CD14-positive monocyte (primary cell): ENCODE data around the gene RPS21. TPM values are rescaled to one million over a fixed set of nuclear protein-coding genes. Genes with fewer than 3 reads are reported as not detected.

Source experiments
- DNase-seq, 3 donors: peaks; one replicate each; pipeline ENCODE4 v3.0.0-alpha.2; 2011 to 2022
- H2AFZ ChIP-seq: 2 replicates; pipeline ENCODE4 v1.6.0; 2012; ENCODE audit warnings: mild to moderate bottlenecking, low read depth, low read length, inconsistent platforms; ENCODE audit not compliant: insufficient read depth, poor library complexity, severe bottlenecking
- H3K27ac ChIP-seq, 2 donors: 1 replicate in 1 of 2; 2 replicates in 1 of 2; pipeline ENCODE4 v1.5.1; 2012 to 2013; ENCODE audit warnings: low read length in 2 of 2, control low read depth in 1 of 2, inconsistent platforms in 1 of 2, low read depth in 1 of 2, mild to moderate bottlenecking in 1 of 2
- H3K27me3 ChIP-seq, 2 donors: one replicate each; pipeline versions ENCODE4 v1.6.0 to v1.6.1; 2011 to 2013; ENCODE audit warnings: low read length in 2 of 2; ENCODE audit not compliant: control insufficient read depth in 2 of 2, insufficient read depth in 2 of 2
- H3K36me3 ChIP-seq, 2 donors: replicated peaks in 1 of 2; 1 replicate in 1 of 2; 2 replicates in 1 of 2; pipeline versions ENCODE4 v1.5.1 to v1.6.1; 2012 to 2013; ENCODE audit warnings: low read length in 2 of 2, control low read depth in 1 of 2, inconsistent platforms in 1 of 2, mild to moderate bottlenecking in 1 of 2; ENCODE audit not compliant: insufficient read depth in 2 of 2, control insufficient read depth in 1 of 2
- H3K4me1 ChIP-seq, 2 donors: 1 replicate in 1 of 2; 2 replicates in 1 of 2; pipeline versions ENCODE4 v1.5.1 to v1.6.1; 2012 to 2013; ENCODE audit warnings: low read length in 2 of 2, control low read depth in 1 of 2, inconsistent platforms in 1 of 2, mild to moderate bottlenecking in 1 of 2, moderate library complexity in 1 of 2; ENCODE audit not compliant: insufficient read depth in 2 of 2, control insufficient read depth in 1 of 2
- H3K4me2 ChIP-seq: replicated peaks from 2 replicates; pipeline ENCODE3; 2012; ENCODE audit warnings: low read length, moderate library complexity, mild to moderate bottlenecking; ENCODE audit not compliant: poor library complexity, severe bottlenecking; ENCODE audit errors: extremely low read depth
- H3K4me3 ChIP-seq, 3 experiments: fragments of 200-600 bp in 1 of 3; sonication (generic) in 1 of 3; replicated peaks in 1 of 3; 1 replicate in 2 of 3; 2 replicates in 1 of 3; pipeline ENCODE4 v1.5.1; 2011 to 2013; ENCODE audit warnings: low read length in 3 of 3, mild to moderate bottlenecking in 3 of 3, control low read depth in 2 of 3, low read depth in 2 of 3, inconsistent platforms in 1 of 3, moderate library complexity in 1 of 3
- H3K79me2 ChIP-seq: 2 replicates; pipeline ENCODE4 v1.6.0; 2012; ENCODE audit warnings: mild to moderate bottlenecking, control low read depth, inconsistent platforms, low read length, moderate library complexity; ENCODE audit not compliant: insufficient read depth
- H3K9ac ChIP-seq: 2 replicates; pipeline ENCODE4 v1.6.0; 2017; ENCODE audit warnings: low read length, mild to moderate bottlenecking; ENCODE audit not compliant: insufficient read depth, poor library complexity, severe bottlenecking
- H3K9me3 ChIP-seq, 2 donors: replicated peaks in 1 of 2; 1 replicate in 1 of 2; 2 replicates in 1 of 2; pipeline versions ENCODE4 v1.5.1 to v1.6.1; 2012 to 2013; ENCODE audit warnings: low read length in 2 of 2, control low read depth in 1 of 2; ENCODE audit not compliant: control insufficient read depth in 1 of 2, insufficient read depth in 1 of 2
- H4K20me1 ChIP-seq: 2 replicates; pipeline ENCODE4 v1.6.0; 2012; ENCODE audit warnings: mild to moderate bottlenecking, low read length, control low read depth, moderate library complexity; ENCODE audit not compliant: insufficient read depth
- H3K27ac Mint-ChIP-seq, 7 donors: one replicate each; pipeline ENCODE4 v1.8.0; 2020; ENCODE audit warnings: mild to moderate bottlenecking in 7 of 7, mixed read lengths in 7 of 7, moderate library complexity in 6 of 7, inconsistent platforms in 2 of 7
- H3K27me3 Mint-ChIP-seq, 3 donors: one replicate each; pipeline ENCODE4 v1.8.0; 2021 to 2022; ENCODE audit warnings: low read depth in 3 of 3, mild to moderate bottlenecking in 3 of 3, mixed read lengths in 3 of 3, moderate library complexity in 3 of 3, inconsistent platforms in 1 of 3
- H3K36me3 Mint-ChIP-seq, 2 donors: one replicate each; pipeline ENCODE4 v1.8.0; 2020; ENCODE audit warnings: mixed read lengths in 2 of 2, inconsistent platforms in 1 of 2, mild to moderate bottlenecking in 1 of 2
- H3K4me1 Mint-ChIP-seq: one replicate; pipeline ENCODE4 v1.8.0; 2020; ENCODE audit warnings: mild to moderate bottlenecking, mixed read lengths
- H3K4me3 Mint-ChIP-seq, 2 donors: one replicate each; pipeline ENCODE4 v1.8.0; 2020; ENCODE audit warnings: mild to moderate bottlenecking in 2 of 2, mixed read lengths in 2 of 2, moderate library complexity in 1 of 2
- H3K9me3 Mint-ChIP-seq, 7 donors: one replicate each; pipeline ENCODE4 v1.8.0; 2020 to 2022; ENCODE audit warnings: mixed read lengths in 7 of 7, mild to moderate bottlenecking in 6 of 7, moderate library complexity in 6 of 7, inconsistent platforms in 2 of 7
- WGBS: methylation state at CpG from one replicate; pipeline ENCODE4 v1.1.5; 2013; ENCODE audit warnings: missing lambda C conversion rate; ENCODE audit not compliant: insufficient coverage; 5-methylcytosine and 5-hydroxymethylcytosine counted together
- intact Hi-C, 2 donors: fragments of 100-400 bp; cut with micrococcal nuclease; formaldehyde crosslinking; loops; one replicate each; pipeline versions ENCODE4 v1.15.0 to v1.15.1; 2023
- polyA plus RNA-seq, 3 donors: library from polyadenylated mRNA; depleted of rRNA in 1 of 3; unstranded in 2 of 3; stranded (reverse) in 1 of 3; fragments of 300-500 nt in 2 of 3; fragments of >200 nt in 1 of 3; fragmentation: Illumina TruSeq in 2 of 3; gene quantifications; 1 replicate in 2 of 3; 2 replicates in 1 of 3; pipeline ENCODE4 v1.2.3, GENCODE V29; 2012 to 2021
- TF ChIP-seq, protein P1 (sequence below): fragments of 200-600 bp; IDR thresholded peaks from one replicate; pipeline ENCODE4 v1.8.0; 2022; ENCODE audit warnings: antibody characterized with exemption, mild to moderate bottlenecking

The RPS21 gene
- polyA plus RNA-seq, 3 donors: 799 to 6,263 (median 968) TPM

DNA sequence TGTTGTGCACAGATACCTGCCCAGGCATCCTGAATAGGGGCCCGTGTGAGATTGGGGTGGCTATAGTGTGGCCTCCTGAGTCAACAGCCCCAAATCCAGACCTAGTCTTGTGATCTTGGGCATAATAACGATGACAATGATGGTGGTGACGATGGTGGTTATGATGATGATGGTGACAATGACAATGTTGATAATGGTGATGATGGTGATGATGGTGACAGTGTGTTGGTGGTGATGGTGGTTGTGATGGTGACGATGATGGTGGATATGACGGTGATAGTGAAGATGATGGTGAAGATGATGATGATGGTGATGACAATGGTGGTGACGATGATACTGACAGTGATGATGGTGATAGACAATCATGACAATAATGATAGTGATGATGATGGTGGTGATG, 5.1 kb upstream of the RPS21 start:
- no peak overlapping the region for H2AFZ ChIP-seq
- intact Hi-C loops: loop anchor here in 1 of 2 donors (10.0 kb wide), 1 partner anchor 423 kb away; the partner anchor contains the start of gene OGFR
- no peak overlapping the region for H3K27ac ChIP-seq
- peaks cover 0 to 7% of the 10 kb centered on the region in 2 donors for H3K36me3 ChIP-seq
- no peaks in the 10 kb centered on the region for H3K9me3 ChIP-seq
- H3K9me3 Mint-ChIP-seq: peaks cover 0 to 4% (median 0%) of the 10 kb centered on the region in 7 donors
- no peak overlapping the region for H3K4me3 Mint-ChIP-seq
- H3K9ac ChIP-seq: no peak overlapping the region
- no peak overlapping the region for H3K4me3 ChIP-seq
- 98% methylated on average over 6 of the region's 6 CpGs for WGBS
- peaks cover 19% of the 10 kb centered on the region for H3K79me2 ChIP-seq
- no peaks in the 10 kb centered on the region for H3K27me3 ChIP-seq
- H3K4me1 Mint-ChIP-seq: peaks cover 18% of the 10 kb centered on the region
- no peaks in the 10 kb centered on the region for H4K20me1 ChIP-seq
- peaks cover 5 to 9% of the 10 kb centered on the region in 2 donors for H3K36me3 Mint-ChIP-seq
- H3K4me2 ChIP-seq: no peak overlapping the region
- no peak overlapping the region for H3K27ac Mint-ChIP-seq
- no peak for DNase-seq
- TF ChIP-seq, protein P1, sequence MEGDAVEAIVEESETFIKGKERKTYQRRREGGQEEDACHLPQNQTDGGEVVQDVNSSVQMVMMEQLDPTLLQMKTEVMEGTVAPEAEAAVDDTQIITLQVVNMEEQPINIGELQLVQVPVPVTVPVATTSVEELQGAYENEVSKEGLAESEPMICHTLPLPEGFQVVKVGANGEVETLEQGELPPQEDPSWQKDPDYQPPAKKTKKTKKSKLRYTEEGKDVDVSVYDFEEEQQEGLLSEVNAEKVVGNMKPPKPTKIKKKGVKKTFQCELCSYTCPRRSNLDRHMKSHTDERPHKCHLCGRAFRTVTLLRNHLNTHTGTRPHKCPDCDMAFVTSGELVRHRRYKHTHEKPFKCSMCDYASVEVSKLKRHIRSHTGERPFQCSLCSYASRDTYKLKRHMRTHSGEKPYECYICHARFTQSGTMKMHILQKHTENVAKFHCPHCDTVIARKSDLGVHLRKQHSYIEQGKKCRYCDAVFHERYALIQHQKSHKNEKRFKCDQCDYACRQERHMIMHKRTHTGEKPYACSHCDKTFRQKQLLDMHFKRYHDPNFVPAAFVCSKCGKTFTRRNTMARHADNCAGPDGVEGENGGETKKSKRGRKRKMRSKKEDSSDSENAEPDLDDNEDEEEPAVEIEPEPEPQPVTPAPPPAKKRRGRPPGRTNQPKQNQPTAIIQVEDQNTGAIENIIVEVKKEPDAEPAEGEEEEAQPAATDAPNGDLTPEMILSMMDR: no peak
- peaks cover 0 to 2% (median 0%) of the 10 kb centered on the region in 3 donors for H3K27me3 Mint-ChIP-seq
- peaks cover 10 to 13% of the 10 kb centered on the region in 2 donors for H3K4me1 ChIP-seq

DNA sequence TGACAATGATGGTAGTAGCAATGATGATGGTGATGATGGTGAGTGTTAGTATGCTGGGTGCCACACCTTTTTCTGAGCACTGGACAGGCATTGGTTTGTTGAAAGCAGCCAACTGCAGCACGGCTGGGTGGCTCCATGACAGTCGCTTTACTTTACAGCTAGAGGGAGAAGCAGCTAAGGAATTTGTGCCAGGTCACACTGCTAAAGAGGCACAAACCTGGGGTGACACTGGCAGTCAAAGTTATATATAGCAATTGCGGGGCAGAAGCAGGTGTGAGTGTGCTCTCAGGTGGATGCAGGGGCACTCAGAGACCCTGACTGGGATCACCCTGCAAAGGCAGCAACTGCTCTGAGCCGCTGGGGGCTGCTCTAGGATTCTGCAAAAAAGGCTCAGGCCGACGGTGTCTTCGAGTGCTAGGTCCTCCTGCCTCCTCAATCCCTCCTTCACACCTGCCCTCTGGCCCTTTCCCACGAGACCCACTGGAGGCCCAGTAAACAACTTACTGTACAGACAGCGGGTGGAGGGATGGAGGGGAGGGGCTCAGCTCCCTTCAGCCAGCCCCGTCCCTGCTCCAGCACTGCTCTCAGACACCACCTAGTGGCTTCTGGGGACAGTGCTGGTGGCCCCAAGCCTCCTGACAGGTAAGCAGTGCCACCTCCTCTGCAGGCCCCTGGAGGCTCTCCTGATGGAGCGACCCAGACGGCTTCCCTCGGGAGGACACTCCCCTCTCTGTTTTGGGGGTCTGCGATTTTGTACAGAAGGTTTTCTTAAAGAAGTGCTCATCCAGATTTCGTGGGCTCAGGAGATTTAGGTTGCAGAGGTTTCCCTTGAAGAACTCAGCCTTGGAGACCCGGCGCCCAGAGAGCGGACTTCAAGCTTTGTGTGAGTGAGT, 4.4 kb upstream of the RPS21 start:
- Mint-ChIP-seq H3K9me3 (peaks cover 0 to 4% (median 0%) of the 10 kb centered on the region in 7 donors), H3K27ac (peak overlapping the region in 1 of 7 donors; percentile 25), H3K27me3 (peaks cover 0 to 2% (median 0%) of the 10 kb centered on the region in 3 donors), H3K4me3 (no peak overlapping the region), H3K4me1 (peaks cover 21% of the 10 kb centered on the region), H3K36me3 (peaks cover 5 to 9% of the 10 kb centered on the region in 2 donors)
- Histone ChIP-seq H3K9me3 (no peaks in the 10 kb centered on the region), H3K4me2 (no peak overlapping the region), H4K20me1 (peaks cover 3% of the 10 kb centered on the region), H3K4me3 (no peak overlapping the region), H3K9ac (no peak overlapping the region), H3K79me2 (peaks cover 26% of the 10 kb centered on the region), H3K4me1 (peaks cover 13 to 17% of the 10 kb centered on the region in 2 donors), H2AFZ (no peak overlapping the region), H3K27ac (no peak overlapping the region), H3K36me3 (peaks cover 0 to 7% of the 10 kb centered on the region in 2 donors), H3K27me3 (no peaks in the 10 kb centered on the region)
- peak; percentile 39 to 65 (median 61) for DNase-seq
- TF ChIP-seq, protein P1: peak; percentile 92
- intact Hi-C loops: loop anchor here in 1 of 2 donors (10.0 kb wide), 1 partner anchor 422 kb away; the partner anchor contains the start of gene OGFR
- 65% methylated on average over 10 of the region's 18 CpGs for WGBS
